Activated CD4-positive, alpha-beta T cell treated with anti-CD3 and anti-CD28 coated beads for 36 hours (primary cell): ENCODE data around the gene CHP1. TPM values are rescaled to one million over a fixed set of nuclear protein-coding genes. Genes with fewer than 3 reads are reported as not detected.
"Not testable (repeated sequence)": the region's sequence is repeated elsewhere in the genome, so short reads cannot be mapped to it uniquely, and the experiment has no call there.

Source experiments
- ATAC-seq: fragments of 200-7000 bp; cut with Tn5 transposase; one replicate; pipeline ENCODE4 v1.10.0; 2021; ENCODE audit warnings: mild to moderate bottlenecking, moderate library complexity
- CTCF ChIA-PET: fragments of 350-600 bp; sonication (Branson Sonifier 250); formaldehyde crosslinking; loops from one replicate; lab custom pipeline; 2021; ENCODE audit warnings: antibody characterized with exemption; lab: Charles Lee
- POLR2A ChIA-PET: fragments of 350-600 bp; sonication (Branson Sonifier 250); formaldehyde crosslinking; loops from one replicate; lab custom pipeline; 2021; ENCODE audit warnings: antibody characterized with exemption, inconsistent platforms; lab: Charles Lee
- DNase-seq: peaks from one replicate; pipeline ENCODE4 v3.0.0-alpha.2; 2020
- H3K27ac Mint-ChIP-seq: one replicate; pipeline ENCODE4 v1.8.0; 2021; ENCODE audit warnings: mixed read lengths
- H3K27me3 Mint-ChIP-seq: one replicate; pipeline ENCODE4 v1.8.0; 2021; ENCODE audit warnings: mixed read lengths
- H3K36me3 Mint-ChIP-seq: one replicate; pipeline ENCODE4 v1.8.0; 2021; ENCODE audit warnings: low read depth, mixed read lengths
- H3K4me1 Mint-ChIP-seq: one replicate; pipeline ENCODE4 v1.8.0; 2021; ENCODE audit warnings: mixed read lengths
- H3K4me3 Mint-ChIP-seq: one replicate; pipeline ENCODE4 v1.8.0; 2021; ENCODE audit warnings: mild to moderate bottlenecking, moderate library complexity, mixed read lengths
- H3K9me3 Mint-ChIP-seq: one replicate; pipeline ENCODE4 v1.8.0; 2021; ENCODE audit warnings: low read depth, mixed read lengths
- intact Hi-C, 2 experiments: fragments of 100-400 bp; cut with DNase I in 1 of 2; cut with micrococcal nuclease in 1 of 2; formaldehyde crosslinking; loops; one replicate each; pipeline versions ENCODE4 v1.14.2 to v1.15.1; 2022 to 2024; cut with DNase I, micrococcal nuclease
- total RNA-seq, 2 experiments: library from RNA; stranded (reverse); gene quantifications; one replicate each; pipeline ENCODE4 v1.2.3, GENCODE V29; 2021

The CHP1 gene
- total RNA-seq, 2 experiments from 2014 or later: 32.7 to 34.5 TPM

DNA sequence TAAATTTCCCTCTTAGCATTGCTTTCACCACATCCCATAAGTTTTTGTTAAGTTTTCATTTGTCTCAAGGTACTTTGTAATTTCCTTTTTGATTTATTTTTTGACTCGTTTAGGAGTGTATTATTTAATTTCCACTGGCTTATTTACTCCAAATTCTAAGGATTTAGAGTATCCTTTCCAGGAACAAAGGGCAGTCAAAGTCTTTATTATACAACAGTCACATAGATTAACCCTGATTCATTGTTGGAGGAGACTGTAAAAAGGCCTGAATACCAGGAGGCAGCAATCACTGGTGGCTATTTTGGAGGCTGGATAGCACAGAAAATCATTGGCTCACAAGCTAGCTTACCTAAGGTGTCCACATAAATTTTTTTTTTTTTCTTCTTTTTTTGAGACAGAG lies 61.5 kb downstream of the CHP1 start:
- CTCF ChIA-PET: no interaction called here
- H3K4me1 Mint-ChIP-seq: peaks cover 13% of the 10 kb centered on the region
- H3K9me3 Mint-ChIP-seq: no peaks in the 10 kb centered on the region
- POLR2A ChIA-PET: no interaction called here
- DNase-seq (no peak), ATAC-seq (no peak)
- H3K27me3 Mint-ChIP-seq: no peaks in the 10 kb centered on the region
- peaks cover 37% of the 10 kb centered on the region for H3K36me3 Mint-ChIP-seq
- H3K27ac Mint-ChIP-seq: no peak overlapping the region
- H3K4me3 Mint-ChIP-seq: no peak overlapping the region
- intact Hi-C loops: no loop called here

DNA sequence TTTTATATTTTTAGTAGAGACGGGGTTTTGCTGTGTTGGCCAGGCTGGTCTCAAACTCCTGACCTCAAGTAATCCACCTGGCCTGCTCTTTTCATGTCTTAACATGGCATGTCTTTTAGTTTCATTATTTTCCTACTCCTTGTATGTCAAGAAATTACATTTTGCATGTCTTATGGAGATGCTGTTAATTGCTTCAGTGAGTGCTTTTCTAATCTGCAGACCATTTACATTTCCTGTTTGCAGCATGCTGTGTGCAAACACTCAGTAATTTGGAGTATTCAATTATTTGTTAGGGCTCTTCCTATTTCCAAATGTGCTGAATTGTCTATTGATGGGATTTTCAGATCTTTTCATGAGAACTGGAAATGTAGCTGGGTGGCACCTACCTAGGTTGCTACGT lies 70.1 kb downstream of the CHP1 start:
- H3K4me1 Mint-ChIP-seq, POLR2A ChIA-PET, CTCF ChIA-PET, H3K9me3 Mint-ChIP-seq, H3K27ac Mint-ChIP-seq, H3K27me3 Mint-ChIP-seq, intact Hi-C loops, DNase-seq, H3K4me3 Mint-ChIP-seq, ATAC-seq: not testable (repeated sequence)
- H3K36me3 Mint-ChIP-seq: peaks cover 22% of the 10 kb centered on the region

DNA sequence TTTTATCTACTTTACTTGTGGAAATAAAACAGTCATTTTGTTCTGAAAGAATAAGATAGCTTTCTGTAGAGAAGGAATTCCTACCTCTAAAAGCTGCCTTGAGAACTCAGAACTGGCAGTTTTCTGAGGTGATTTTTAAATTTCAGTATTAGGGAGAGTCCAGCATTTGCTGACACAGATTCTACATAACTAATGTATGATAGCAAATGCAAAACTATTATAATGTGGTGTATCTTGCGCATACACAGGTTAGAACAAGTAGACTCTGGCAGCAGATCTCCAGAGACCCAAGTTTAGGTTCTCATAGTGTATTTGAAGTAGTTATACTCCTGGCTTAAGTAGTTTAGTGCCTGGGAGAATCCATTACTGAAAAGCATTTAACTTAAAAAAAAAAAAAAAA lies 70.5 kb downstream of the CHP1 start:
- Mint-ChIP-seq H3K36me3 (peaks cover 22% of the 10 kb centered on the region), H3K4me1 (peaks cover 6% of the 10 kb centered on the region), H3K4me3 (no peak overlapping the region), H3K9me3 (no peaks in the 10 kb centered on the region), H3K27ac (no peak overlapping the region), H3K27me3 (no peaks in the 10 kb centered on the region)
- ChIA-PET CTCF (no interaction called here), POLR2A (no interaction called here)
- no peak for DNase-seq
- ATAC-seq: no peak
- intact Hi-C loops: no loop called here

DNA sequence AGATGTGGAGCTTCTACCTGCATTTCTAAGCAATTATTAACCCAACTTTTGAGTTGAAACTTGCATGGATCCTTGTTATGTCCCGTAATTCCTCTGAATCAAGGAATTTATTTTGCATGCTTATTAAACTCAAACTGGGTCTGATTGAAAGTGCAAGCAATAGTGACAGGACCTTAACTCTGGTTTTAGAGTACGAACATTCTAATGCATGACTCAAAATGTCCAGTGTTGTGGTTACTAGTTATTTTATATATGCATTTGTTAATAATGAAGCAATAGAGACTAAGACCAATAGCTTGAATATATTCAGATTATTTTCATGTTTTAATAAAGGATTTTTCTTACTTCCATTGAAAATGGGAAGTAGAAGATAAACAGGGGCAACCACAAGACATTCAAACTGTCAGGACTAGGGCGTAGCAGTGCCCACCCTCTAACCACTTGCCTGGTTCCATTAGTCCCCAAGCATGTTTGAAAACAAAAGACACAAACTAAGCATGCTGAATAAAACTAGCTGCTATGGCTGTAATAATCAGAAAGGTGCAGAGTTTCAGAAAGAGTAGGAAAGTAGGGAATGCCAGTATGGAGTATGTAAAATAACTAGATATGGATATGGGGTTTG lies 73.2 kb downstream of the CHP1 start:
- CTCF ChIA-PET: no interaction called here
- peaks cover 6% of the 10 kb centered on the region for H3K4me1 Mint-ChIP-seq
- H3K36me3 Mint-ChIP-seq: peaks cover 14% of the 10 kb centered on the region
- H3K27ac Mint-ChIP-seq: no peak overlapping the region
- POLR2A ChIA-PET: no interaction called here
- no peak for DNase-seq
- intact Hi-C loops: no loop called here
- no peaks in the 10 kb centered on the region for H3K9me3 Mint-ChIP-seq
- no peak overlapping the region for H3K4me3 Mint-ChIP-seq
- ATAC-seq: no peak
- H3K27me3 Mint-ChIP-seq: no peaks in the 10 kb centered on the region

GRCh38 chr15:41307679-41308078 lies 76.6 kb downstream of the CHP1 start:
- CTCF ChIA-PET: no interaction called here
- ATAC-seq: no peak
- POLR2A ChIA-PET: no interaction called here
- Mint-ChIP-seq H3K4me3 (no peak overlapping the region), H3K9me3 (no peaks in the 10 kb centered on the region), H3K36me3 (peaks cover 6% of the 10 kb centered on the region), H3K4me1 (no peaks in the 10 kb centered on the region), H3K27me3 (no peaks in the 10 kb centered on the region), H3K27ac (no peak overlapping the region)
- intact Hi-C loops: no loop called here
- DNase-seq: no peak

DNA sequence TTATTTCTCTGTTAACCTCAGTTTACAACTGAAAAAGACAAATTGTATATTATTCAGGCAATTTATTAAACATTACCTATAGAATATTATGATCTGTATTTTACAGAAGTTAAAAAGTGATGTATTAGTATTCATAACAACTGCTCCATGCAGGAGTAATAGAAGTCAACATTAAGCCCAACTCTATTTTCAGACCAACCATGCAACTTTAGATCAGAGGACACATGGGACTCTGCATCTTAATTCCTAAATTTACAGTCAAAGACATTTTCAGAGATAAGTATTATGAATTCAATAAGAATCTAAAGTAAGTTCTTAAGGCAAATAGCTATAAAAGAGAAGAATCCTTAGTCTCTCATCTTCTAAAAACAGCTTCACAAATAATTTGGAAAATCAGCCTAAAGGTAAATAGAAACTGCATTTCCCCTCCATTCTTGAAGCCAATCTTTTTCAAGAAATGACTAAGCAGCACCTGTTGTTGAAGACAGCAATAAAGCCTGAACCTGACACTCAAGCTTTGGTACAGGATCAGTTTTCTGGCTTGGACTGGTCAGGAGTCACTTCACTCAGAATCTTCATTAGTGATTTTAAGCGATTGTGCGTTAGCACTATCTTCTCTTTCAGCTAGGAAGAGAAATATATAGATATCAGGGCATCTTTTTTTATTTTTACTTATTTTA lies 78.3 kb downstream of the CHP1 start:
- intact Hi-C loops: no loop called here
- H3K4me1 Mint-ChIP-seq: no peaks in the 10 kb centered on the region
- H3K27me3 Mint-ChIP-seq: no peaks in the 10 kb centered on the region
- H3K9me3 Mint-ChIP-seq: no peaks in the 10 kb centered on the region
- POLR2A ChIA-PET: interaction anchor here (0.6 kb wide), 1 partner anchor 36 kb away, joined by 3 read pairs; no protein-coding TSS in a partner anchor
- no peak overlapping the region for H3K27ac Mint-ChIP-seq
- peaks cover 16% of the 10 kb centered on the region for H3K36me3 Mint-ChIP-seq
- no peak overlapping the region for H3K4me3 Mint-ChIP-seq
- no peak for ATAC-seq
- DNase-seq: no peak
- CTCF ChIA-PET: interaction anchor here (0.5 to 1.9 kb wide), 3 partner anchors 14 to 403 kb away, joined by 3 to 10 read pairs (median 3); no protein-coding TSS in a partner anchor

GRCh38 chr15:41320805-41321330 lies 89.8 kb downstream of the CHP1 start:
- DNase-seq, H3K36me3 Mint-ChIP-seq, POLR2A ChIA-PET, H3K4me3 Mint-ChIP-seq, CTCF ChIA-PET, intact Hi-C loops, ATAC-seq, H3K9me3 Mint-ChIP-seq, H3K27me3 Mint-ChIP-seq, H3K27ac Mint-ChIP-seq: not testable (repeated sequence)
- peaks cover 17% of the 10 kb centered on the region for H3K4me1 Mint-ChIP-seq

- H3K9me3 Mint-ChIP-seq: no peaks in the 10 kb centered on the region
- peak; percentile 96 for ATAC-seq
- H3K27ac Mint-ChIP-seq: no peak overlapping the region
- H3K27me3 Mint-ChIP-seq: no peaks in the 10 kb centered on the region
- H3K4me3 Mint-ChIP-seq: no peak overlapping the region
- CTCF ChIA-PET: interaction anchor here (0.6 to 2.4 kb wide), 3 partner anchors 9 to 588 kb away, joined by 3 to 10 read pairs (median 7); partner anchors contain the start of genes NUSAP1 and OIP5
- intact Hi-C loops: no loop called here
- POLR2A ChIA-PET: interaction anchor here (0.6 to 2.4 kb wide), 3 partner anchors 9 to 518 kb away, joined by 5 to 19 read pairs (median 7); partner anchors contain the start of genes CHP1, EXD1, NUSAP1 and OIP5
- peaks cover 15% of the 10 kb centered on the region for H3K36me3 Mint-ChIP-seq
- H3K4me1 Mint-ChIP-seq: peaks cover 17% of the 10 kb centered on the region
- peak; percentile 36 for DNase-seq
These were observed 92.5 kb downstream of the CHP1 start for GRCh38 chr15:41323611-41324010.

DNA sequence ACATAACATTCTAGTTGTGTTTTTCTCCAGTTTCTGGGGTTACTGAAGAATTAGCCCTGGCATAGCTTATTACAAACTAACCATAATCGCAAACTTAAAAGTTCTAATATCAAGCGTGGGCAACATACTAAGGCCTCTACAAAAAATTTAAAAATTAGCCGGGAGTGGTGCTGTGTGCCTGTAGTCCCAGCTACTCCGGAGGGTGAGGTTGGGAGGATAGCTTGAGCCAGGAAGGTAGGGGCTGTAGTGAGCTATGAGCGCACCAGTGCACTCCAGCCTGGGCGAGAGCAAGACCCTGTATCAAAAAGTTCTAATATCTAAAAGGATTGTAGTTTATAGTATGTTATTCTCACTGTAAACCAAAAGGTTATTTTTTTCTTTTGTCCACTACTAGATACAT lies 100.2 kb downstream of the CHP1 start:
- Mint-ChIP-seq H3K27ac (peak overlapping the region; percentile 92), H3K27me3 (no peaks in the 10 kb centered on the region), H3K4me3 (peak overlapping the region; percentile 91), H3K36me3 (peaks cover 28% of the 10 kb centered on the region), H3K4me1 (peaks cover 21% of the 10 kb centered on the region), H3K9me3 (no peaks in the 10 kb centered on the region)
- intact Hi-C loops: loop anchor here (5.0 to 10.0 kb wide), 4 partner anchors 214 to 496 kb away; partner anchors contain the start of genes CHAC1 (in 1 of the 2), INO80 (in 1 of the 2) and JMJD7 (in 1 of the 2)
- ATAC-seq: no peak
- POLR2A ChIA-PET: no interaction called here
- CTCF ChIA-PET: interaction anchor here (0.7 kb wide), 1 partner anchor 46 kb away, joined by 3 read pairs; no protein-coding TSS in a partner anchor
- no peak for DNase-seq
